ENCODE results near the gene ABHD2.
"Not testable (repeated sequence)": the region's sequence is repeated elsewhere in the genome, so short reads cannot be mapped to it uniquely, and the experiment has no call there.

ABHD2 gene, protein sequence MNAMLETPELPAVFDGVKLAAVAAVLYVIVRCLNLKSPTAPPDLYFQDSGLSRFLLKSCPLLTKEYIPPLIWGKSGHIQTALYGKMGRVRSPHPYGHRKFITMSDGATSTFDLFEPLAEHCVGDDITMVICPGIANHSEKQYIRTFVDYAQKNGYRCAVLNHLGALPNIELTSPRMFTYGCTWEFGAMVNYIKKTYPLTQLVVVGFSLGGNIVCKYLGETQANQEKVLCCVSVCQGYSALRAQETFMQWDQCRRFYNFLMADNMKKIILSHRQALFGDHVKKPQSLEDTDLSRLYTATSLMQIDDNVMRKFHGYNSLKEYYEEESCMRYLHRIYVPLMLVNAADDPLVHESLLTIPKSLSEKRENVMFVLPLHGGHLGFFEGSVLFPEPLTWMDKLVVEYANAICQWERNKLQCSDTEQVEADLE

GRCh38 chr15:89087830-89088604 lies at the start of gene ABHD2:
ABHD2 (plus strand) TSS chr15:89088456; CDS start chr15:89116328, 27,872 bp downstream.
- DNase-seq, result peak; percentile 100

- DNase-seq, result no peak
Observed at GRCh38 chr15:89039142-89039541, 49.1 kb upstream of the ABHD2 start.

DNA sequence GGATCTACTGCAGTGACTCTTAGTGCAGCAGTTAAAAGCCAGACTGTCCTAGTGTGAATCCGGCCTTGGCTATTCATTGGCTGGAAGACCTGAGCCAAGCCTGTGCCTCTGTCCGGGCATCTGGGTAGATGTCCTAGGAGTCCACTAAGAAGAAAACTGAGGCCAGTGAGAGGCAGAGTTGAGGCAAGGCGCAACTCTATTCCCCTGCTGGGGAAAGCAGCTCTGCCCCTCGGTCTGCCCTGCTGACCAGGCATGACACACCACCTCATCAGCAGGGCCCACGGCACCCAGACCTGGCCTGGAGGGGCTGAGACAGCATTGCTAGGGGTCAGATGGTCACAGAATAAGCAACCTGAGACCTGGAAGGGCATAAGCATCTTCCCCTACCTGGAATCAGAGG lies 46.7 kb upstream of the ABHD2 start:
- no peak for DNase-seq

- no peak for DNase-seq
Observed at GRCh38 chr15:89042387-89042786, 45.9 kb upstream of the ABHD2 start.

GRCh38 chr15:89043031-89044002 lies 44.9 kb upstream of the ABHD2 start:
- DNase-seq, result no peak

GRCh38 chr15:89049016-89049666 lies 39.1 kb upstream of the ABHD2 start:
- DNase-seq, result not testable (repeated sequence)

DNA sequence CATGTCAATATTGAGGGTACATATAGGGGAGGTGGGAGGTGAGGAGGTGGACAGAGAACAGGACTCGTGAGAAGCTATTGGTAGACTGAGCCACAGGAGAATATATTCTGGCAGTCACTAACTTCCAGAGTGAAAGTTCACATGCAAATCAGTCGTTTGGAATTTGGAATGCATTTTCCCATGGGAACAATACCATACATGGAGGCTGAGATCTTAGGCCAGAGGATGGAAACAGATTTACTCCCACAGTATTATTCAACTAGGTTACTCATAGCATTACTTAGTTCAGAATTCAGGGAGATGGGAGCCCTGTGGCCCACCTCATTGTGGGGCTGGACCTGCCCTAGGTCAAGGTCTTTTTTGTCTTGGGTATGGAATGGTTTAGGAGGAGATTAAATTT lies 36.4 kb upstream of the ABHD2 start:
- DNase-seq, result no peak

DNA sequence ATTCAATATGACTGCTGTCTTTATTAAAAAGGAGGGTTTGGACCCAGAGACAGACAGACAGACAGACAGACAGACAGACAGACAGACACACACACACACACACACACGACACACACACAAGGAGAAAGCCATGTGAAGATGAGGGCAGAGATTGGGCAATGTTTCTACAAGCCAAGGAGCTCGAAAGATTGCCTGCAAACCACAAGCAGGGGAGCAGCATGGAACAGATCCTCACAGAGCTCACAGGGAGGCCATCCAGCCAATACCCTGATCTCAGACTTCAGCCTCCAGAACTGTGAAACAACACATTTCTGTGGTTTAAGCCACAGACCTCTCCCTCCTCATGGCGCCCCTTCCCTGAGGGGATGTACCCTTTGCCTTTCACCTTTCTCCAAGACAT lies 35.8 kb upstream of the ABHD2 start:
- no peak for DNase-seq

DNA sequence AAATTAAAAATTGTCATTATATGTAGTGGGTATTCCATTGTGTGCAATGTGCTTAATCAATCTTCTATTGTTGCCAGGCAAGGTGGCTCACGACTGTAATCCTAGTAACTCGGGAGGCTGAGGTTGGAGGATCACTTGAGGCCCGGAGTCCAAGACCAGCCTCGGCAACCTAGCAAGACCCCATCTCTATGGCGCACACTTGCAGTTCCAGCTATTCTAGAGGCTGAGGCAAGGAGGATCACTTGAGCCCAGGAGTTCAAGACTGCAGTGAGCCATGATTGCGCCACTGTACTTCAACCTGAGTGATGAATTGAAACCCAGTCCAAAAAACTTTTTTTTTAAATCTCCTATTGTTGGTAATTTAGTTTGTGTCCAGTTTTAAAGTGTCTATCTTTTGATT lies 33.4 kb upstream of the ABHD2 start:
- no peak for DNase-seq

DNA sequence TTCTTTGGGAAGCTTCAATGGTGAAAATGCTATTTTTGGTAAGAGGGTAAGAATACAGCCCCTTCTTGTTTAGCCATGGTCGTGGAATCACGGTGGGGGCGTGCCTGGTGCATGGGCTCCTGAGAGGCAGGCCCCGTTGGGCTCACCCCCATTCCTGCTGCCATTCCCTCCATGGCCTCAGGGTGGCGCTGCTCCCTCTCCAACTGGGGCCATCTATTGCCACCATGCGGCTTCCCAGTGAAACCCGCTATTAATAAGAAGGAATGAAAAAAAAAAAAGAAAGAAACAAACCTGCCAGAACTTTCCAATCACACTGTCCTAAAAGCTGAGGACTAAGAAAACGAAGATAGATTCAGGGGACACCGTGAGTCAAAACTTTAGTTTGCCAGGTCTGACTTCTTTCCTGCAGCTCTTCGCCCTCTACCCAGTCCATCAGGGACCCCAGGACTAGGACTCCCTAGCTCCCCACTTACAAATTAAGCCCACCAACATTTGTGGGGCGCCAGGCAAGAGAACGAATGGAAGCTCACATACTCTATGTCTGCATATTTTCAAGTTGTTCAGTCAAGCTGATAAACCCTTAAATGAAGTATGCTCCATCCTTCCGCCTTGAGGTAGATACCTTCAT lies 30.6 kb upstream of the ABHD2 start:
- peak; percentile 55 to 69 for DNase-seq

DNA sequence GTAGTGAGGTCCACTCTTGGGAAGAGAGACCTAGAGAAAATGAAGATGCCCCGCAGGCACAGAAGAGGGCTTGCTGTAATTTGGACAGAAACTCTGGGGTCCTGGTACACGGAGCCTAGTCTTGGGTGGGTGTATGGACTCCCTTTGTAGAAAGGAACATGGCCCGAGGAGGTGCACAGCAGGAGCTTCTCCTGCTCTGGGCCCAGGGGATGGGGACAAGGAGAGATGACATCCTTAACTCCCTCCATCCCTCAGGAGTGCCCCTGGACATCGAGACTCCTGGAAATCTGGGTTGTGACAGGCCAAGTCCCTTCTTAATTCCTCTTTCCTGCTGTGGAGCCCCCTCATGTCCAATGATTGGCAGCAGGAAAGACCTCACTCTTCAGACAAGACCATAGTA lies 29.9 kb upstream of the ABHD2 start:
- no peak for DNase-seq

DNA sequence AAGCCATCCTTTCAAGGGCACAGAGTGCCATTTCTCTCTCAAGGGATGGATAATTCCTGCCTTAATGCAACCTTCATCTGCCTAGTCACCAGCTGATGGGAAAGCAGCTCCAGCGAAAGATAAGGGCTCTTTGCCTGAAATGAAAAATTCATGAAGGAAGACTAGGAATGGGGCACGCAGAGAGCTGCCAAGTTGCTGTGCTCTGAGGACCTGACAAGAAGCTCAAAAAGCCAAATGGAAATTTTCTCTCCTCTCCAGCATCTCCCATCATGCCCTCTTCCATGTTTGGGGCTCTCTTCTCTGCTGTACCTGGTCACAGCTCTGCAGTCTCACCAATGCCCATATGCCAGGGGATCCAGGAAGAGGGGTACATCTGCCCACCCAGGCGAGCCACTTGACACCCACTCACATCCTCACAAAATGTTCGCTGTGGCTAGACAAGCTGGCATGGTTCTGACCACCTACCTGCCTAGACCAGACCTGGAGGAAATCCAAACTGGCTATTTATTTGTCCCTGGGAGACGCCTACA lies 29.3 kb upstream of the ABHD2 start:
- no peak for DNase-seq

DNA sequence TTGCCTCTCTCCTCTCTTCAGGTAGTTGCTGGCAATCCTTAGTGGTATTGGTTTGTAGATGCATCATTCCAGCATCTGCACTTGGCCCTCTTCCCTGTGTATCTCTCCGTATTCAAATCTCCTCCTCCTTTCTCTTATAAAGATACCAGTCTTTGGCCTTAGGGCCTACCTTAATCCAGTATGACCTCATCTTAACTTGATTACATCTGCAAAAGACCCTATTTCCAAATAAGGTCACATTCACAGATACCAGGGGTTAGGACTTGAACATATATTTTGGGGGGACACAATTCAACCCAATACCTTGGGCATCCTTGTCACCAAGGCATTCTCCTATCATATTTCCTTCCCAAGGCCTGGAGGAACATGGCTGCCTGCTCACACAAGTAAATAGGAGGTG lies 22.0 kb upstream of the ABHD2 start:
- DNase-seq, result no peak

DNA sequence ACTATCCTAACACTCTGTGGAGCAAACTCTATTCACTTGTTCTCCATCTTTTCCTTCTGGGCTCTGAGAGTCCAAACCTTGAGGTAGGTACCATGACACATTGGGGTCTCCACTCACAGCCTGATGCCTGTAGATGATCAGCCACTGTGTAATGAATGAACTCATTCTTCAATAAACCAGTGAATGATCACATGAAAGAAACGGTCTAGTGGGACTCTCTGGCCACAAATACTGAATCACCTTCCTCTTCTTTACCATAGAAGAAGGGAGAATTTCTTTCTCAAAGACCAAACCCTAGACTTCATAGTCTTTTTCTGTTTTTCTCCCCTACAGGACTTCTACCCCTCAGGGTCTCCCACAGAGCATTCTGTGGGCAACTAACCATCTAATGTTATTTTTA lies 20.5 kb upstream of the ABHD2 start:
- no peak for DNase-seq

DNA sequence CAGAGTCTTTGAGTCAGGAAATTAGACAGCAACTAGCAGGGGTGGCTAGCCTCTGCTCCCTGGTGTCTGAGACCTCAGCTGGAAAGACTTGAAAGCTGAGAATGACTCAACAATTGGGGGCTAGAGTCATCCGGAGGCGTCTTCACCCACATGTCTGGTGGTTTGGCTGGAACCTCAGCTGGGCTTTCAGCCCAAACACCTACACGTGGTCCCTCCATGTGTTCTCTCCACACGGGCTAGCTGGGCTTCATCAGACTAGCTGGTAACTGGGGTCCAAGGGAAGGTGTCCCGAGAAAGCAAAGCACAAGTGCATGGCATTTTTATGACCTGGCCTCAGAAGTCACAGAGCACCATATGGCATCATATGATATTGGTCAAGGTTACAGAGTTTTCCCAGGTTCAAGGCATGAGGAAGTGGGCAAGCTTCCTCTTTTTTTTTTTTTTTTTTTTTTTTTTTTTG lies 19.9 kb upstream of the ABHD2 start:
- no peak for DNase-seq

GRCh38 chr15:89070197-89071124 lies 17.8 kb upstream of the ABHD2 start:
- no peak for DNase-seq

GRCh38 chr15:89071471-89071870 lies 16.8 kb upstream of the ABHD2 start:
- DNase-seq, result no peak

GRCh38 chr15:89072277-89072869 lies 15.9 kb upstream of the ABHD2 start:
- no peak for DNase-seq

DNA sequence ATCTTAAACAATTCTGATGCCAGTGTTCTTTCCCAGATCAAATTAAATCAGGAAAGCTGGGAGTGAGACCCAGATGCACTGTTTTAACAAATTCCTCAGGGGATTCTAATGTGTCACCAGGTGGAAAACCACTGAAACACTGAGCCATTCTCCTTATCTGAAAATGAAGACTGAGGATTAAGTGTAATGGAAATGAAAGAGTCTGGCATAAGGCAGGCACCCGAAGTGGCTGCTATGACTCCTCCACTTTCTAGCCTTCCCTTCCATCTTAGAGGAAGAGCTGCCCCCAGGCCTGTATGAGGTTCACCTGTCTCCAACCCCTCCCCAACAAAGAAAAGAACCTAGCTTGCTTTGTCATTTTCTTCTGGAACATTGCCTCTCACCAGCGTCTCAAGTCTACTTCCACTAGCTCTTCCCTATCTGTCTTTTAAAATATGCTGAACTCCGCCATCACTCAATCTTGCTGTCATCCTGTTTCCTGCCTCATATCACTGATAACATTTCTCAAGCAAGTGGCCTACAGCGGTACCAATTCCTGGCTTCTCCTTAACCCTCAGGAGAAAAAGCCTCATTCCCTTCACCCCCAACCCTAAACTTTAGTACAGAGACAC lies 13.7 kb upstream of the ABHD2 start:
- no peak for DNase-seq
